Activated CD4-positive, alpha-beta T cell treated with anti-CD3 and anti-CD28 coated beads, Interleukin-2, amount 50 U/mL, for 1 hour (primary cell): ENCODE results near the gene GRAMD1A.
"Not testable (repeated sequence)": the region's sequence is repeated elsewhere in the genome, so short reads cannot be mapped to it uniquely, and the experiment has no call there.

Experiments used
- DNase-seq: peaks from one replicate; pipeline ENCODE4 v3.0.0-alpha.2; 2020

The GRAMD1A gene

DNA sequence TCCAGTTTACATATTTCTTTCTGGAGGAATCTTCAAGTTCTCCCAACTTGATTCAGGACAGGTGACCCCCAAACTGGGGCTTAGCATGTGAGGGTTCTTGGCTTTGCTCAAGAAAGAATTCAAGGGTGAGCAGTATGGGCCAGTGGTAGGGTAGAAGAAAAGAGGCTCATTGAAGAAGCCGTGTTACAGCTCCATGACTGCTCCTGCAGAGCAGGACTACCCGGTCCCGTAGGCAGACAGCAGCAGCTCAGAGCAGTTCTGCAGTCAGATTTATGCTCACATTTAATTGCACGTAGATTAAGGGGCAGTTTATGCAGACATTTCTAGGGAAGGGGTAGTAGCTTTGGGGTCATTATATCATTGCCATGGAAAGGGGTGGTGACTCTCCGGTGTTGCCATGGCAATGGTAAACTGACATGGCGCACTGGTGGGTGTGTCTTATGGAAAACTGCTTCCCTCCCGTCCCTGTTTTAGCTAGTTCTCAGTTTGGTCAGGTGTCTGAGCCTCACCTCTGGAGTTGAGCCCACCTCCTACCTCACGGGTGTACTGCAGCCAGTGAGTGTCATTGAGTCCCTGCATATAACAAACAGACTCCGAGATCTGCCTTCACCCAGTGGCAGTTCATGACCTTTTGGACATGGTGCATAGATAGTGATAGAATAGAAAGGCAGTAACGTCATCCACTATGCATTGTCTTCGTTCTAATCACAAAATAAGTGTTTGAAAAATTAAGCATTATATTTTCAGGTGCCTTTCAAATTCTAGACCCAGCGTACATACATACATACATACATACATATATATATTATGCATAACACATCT is 20.1 kb upstream of the GRAMD1A start:
- DNase-seq = no peak

DNA sequence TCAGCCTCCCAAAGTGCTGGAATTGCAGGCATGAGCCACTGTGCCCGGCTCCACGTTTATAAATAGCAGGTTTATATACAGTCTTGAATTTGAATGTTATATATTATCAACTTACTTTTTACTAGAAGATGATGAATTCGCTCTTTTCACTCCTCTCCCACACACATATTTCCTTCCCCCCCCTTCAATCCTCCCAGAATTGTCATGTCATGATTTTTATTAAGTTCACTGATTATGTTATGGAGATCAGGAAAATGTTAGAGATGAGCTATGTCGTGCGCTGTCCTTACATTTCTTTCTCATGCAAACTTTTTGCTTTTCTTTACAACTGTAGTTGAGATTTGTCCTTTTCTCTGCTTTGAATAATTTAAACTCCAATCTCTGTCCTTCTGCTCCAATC is 17.8 kb upstream of the GRAMD1A start:
- no peak for DNase-seq

DNA sequence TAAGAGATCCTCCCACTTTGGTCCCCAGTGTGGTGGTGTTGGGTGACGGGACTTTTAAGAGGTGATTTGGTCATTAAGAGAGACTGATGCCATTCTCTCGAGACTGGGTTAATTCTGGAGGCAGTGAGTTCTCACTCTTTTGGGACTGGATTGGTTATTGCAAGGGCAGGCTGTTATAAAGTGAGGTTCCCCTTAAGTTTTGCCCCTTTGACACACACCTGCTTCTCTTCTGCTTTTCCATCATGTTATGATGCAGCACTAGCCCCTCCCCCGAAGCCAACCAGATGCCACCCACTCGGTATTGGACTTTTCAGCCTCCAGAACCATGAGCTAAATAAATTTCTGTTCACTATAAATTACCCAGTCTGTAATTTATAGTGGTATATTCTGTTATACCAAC is 16.3 kb upstream of the GRAMD1A start:
- DNase-seq = no peak

DNA sequence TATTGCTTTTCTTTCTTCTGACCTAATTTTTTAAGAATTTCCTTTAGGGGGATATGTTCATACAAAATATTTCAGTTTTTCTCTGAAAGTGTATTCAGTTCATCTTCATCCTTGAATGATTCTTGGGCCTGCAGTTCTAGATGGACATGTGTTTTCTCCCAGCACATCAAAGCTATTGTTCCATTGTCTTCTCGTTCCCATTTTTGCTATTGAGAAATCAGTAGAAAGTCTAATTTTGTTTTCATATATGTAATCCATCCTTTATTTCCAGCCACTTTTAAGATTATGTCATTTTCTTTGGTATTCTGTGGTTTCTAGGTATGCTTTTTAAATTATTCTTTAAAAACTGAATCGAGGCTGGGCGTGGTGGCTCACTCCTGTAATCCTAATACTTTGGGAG is 15.8 kb upstream of the GRAMD1A start:
- no peak for DNase-seq

DNA sequence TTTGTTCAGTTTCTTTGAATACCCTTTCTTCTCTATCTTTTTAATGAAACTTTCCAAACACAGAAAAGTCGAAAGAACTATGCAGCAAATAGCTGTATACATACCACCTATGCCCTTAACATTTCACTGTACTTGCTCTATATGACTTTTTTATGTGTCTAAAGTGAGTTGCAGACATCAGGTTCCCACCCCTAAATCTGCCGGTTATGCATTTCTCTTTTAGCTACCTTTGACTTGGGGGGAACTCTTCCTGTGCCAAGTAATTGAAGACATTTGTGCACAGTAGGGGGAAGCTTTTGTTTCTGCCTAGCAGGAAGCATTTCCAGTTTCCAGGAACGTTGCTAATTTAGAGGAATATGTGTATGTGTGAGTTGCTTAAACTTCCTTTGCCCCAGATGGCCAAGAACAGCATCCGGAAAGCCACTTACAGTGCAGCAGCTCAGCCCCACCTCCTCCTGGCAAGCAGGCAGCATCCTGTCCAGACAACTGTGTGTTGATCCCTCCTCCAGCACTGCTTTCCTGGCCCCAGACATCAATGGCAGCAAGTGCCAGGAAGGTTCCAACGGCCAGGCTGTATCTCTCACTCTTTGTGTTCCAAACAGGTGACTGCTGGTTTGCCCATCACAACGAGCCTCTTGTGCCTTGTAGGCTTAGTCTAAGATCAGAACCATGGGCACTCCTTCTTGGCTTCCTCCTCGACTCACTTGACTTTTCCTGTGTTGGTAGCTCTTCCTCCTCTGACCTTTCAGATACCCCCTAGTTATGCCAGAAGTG is 14.7 kb upstream of the GRAMD1A start:
- DNase-seq = no peak

DNA sequence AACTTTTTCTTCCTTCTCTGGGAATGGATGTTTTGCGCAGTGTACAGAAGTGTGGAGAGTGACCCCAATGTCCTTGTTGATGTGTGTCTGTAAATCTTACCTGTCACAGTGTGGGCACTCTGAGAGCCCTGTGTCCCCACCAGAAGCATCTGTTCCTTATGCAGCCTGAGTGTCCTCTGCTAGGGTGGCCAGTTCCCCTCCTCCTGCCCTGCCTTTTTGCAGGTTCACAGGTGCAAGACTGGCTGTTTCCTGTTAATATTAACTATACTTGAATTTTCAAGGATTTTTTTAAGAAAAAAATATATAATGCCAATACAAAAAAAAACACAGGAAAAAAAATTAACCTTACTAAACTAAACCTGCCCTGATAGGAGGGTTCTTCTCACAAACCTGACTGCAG is 12.0 kb upstream of the GRAMD1A start:
- DNase-seq = no peak

DNA sequence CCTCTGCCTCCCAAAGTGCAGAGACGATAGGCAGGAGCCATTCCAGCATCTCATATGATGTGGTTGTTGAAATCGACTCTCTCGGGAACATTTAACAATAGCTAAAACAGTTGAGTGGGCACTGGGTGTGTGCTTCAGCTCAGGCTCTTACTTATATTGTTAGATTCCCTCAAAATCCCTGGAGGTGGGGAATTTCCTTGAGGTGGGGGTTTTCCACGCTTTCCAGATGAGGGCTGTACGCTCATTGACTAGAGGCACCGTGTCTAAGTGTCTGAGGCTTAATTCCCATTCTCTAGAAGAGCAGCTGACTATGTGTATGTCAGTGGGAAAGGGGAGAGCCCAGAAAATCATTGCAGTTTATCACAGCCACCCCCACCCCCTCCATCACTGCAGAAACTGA is 10.8 kb upstream of the GRAMD1A start:
- DNase-seq = no peak

DNA sequence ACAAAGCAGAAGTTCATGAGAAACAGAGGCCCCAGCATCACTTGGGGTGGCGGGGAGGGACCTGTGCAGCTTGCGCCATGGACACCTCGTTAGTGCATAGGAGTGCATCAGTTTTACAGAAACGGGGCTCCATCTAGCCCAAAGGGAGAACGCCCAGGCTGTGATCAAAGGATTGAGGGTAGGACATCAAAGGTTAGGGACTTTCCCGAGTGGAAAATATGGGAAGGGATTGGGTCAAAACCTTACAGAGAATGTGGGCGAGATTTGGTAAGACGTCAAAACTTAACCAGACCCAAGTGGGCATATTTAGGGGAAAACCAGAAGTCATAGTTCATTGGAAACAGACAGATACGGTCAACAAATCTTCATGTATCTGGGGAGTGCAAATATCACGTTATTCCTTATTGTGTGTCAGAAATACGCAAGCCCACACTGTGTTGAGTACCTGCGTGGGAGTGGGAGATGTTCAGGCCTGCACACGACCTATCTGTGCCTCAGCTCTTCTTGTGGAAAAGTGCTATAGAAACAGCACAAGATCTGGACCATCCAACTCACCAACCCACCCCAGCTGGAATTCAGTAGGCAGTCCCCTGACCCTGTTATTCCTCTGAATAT is 9.4 kb upstream of the GRAMD1A start:
- no peak for DNase-seq

DNA sequence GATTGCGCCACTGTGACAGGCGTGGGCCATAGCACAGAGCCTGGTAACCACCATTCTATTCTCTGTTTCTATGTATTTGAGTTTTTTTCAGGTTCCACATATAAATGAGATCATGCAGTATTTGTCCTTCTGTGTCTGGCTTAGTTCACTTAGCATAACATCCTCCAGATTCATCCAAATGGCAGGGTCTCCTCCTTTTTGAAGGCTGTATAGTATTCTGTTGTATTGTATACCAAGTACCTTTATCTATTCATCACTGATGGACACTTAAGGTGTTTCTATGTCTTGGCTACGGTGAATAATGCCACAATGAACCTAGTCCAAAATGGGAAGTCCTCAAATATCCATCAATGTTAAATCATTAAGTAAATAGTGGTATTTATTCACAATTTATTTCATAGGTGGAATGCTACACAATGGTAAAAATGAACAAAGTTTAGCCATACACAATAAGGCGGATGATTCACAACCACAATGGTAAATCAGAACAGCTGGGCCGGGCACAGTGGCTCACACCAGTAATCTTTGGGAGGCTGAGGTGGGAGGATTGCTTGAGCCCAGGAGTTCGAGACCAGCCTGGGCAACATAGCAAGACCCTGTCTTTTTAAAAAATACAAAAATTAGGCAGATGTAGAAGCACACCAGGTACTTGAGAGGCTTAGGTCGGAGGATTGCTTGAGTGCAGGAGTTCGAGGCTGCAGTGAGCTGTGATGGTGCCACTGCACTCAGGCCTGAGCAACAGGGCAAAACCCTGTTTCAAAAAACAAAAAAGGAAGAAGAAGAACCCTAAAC is 8.4 kb upstream of the GRAMD1A start:
- no peak for DNase-seq

DNA sequence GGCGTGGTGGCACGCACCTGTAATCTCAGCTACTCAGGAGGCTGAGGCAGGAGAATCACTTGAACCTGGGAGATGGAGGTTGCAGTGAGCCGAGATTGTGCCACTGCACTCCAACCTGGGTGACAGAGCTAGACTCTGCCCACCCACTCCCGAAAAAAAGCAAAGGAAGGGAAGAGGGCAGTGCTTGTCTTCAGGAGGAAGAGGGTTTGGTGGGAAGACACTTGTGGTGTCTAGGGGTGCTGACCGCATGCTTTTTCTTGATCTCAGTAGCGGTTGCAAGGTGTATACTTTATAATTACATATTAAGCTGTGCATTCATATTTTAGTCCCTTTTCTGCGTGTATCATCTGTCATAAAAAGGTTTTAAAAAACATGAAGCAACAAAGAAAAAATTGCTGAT is 7.5 kb upstream of the GRAMD1A start:
- not testable (repeated sequence) for DNase-seq

DNA sequence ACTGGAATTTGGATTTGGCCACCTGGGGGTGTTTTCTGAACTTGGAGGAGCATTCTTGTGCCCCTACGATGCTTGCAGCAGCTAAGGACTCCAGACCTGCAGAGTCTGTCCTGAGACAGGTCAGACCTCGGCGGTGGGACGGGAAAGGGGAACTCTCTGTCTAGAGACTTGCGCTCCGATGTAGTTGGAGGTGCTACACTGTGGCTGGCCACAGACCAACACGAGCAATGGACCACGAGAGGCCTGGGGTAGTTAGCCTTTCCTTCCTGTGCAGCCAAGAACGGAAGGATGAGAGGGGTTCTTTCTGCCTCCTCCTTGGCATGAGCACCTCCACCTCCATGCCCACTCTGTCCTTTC is 5.9 kb upstream of the GRAMD1A start:
- no peak for DNase-seq

DNA sequence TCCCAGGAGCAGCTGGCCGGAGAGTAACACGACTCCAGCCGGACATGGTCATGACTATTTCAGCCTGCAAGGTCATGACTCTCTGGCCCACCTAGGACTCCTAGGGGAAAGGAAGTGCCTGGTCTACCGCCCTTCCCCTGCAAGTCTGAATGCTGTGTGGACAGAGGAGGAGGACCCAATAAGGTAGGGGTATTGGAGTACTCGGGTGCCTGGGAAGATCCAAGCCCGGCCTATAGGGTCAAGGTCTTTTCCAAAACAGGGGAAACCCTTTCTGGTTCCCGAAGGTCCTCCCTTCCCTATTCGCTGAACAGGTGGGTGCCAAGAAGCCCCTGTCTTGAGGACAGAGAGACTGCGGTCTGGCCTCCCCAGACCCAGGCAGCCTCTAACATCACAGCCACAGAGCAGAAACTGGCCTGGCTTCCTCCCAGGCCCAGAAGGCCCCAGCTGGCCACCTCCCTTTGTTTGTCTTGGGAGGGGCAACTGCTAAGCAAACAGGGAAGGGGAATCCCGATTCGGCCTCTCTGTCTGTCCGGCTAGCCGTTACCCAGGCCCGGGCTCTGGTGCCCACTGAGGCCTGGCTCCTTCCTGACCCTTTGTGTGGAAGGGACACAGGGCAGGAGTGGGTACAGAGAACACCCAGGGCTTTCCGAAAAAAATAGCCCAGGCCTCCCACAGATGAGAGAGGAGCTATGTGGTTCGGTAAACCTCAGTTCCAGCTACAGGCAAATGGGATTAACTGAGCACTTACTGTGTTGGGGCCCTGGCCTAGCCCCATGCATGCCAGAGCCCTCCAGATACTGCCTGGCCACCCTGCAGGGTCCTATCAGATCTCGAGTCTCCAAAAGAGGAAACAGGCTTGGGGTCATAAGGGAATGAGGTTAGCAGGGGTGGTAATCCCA is 5.2 kb upstream of the GRAMD1A start:
- DNase-seq = no peak

DNA sequence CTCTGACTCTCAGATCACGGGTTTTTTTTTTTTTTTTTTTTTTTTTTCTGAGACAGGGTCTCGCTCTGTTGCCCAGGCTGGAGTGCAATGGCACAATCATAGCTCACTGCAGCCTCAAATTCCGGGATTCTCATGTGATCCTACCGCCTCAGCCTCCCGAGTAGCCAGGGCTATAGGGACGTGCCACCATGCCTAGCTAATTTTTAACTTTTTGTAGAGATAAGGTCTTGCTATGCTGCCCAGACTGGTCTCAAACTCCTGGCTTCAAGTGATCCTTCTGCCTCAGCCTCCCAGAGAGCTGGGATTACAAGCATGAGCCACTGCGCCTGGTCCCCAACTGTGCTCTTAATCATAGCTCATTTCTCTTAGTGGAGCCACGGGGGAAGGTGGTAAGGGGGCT is 4.6 kb upstream of the GRAMD1A start:
- no peak for DNase-seq

DNA sequence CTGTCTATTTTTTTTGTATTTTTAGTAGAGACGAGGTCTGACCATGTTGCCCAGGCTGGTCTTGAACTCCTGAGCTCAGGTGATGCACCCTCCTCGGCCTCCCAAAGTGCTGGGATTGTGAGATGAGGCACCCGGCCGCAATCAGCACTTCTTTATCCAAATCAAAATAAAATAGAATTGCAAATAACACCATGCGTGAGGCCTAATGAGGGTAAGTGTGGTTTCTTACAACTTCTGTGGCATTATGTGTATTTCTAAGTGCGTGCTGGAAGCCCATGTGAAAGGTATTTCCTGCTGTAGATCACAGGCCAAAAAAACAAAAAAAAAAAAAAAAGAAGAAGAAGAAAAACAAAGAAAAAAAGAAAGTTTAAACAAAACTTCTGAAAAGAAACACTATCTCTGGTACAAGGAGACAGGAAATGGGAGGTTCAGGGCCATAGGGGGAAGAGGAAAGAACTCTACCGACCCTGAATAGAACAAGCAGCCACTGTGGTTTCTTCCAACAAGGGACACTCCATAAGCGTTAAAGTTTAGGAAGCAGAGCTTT is 3.0 kb upstream of the GRAMD1A start:
- no peak for DNase-seq

DNA sequence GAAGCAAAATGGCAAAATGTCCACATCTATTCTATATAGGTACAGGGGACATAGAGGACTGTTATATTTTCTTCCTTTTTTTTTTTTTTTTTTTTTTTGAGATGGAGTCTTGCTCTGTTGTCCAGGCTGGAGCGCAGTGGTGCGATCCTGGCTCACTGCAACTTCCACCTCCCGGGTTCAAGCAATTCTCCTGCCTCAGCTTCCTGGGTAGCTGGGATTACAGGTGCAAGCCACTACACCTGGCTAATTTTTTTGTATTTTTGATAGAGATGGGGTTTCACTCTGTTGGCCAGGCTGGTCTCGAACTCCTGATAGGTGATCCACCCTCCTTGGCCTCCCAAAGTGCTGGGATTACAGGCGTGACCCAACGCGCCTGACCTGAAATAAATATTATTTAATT is 1.9 kb upstream of the GRAMD1A start:
- not testable (repeated sequence) for DNase-seq

DNA sequence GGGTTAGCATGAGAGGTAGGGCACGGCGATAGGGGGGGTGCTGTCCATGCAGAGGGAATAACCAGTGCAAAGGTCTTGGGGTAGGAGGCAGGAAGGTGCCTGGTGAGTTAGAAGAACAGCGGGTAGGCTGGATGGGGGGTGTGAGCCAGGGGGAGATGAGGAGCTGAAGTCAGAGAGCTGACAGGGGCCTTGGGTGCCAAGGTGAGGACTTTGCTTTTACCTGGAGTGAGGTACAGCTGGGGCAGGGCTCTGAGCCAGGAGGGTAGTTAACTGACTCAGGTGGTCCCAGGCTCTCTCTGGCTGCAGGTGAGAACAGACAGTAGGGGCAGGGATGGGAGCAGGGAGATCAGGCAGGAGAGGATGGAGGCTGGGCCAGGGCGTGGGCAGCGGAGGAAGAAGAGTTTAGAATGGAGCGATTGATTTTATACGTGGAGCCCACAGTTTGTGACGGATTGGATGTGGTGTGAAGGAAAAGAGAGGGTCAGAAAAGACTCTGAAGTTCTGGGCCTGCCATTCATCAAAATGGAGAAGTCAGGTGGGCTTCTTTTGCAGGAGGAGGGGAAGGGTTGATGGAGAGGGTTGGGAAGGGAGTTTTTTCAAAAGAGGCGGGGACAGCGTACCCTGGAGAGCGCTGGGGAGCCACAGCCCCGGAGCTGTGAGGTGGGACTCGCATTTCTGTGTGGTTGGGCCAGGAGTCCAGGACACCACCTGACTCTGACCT is 1.2 kb upstream of the GRAMD1A start:
- no peak for DNase-seq

DNA sequence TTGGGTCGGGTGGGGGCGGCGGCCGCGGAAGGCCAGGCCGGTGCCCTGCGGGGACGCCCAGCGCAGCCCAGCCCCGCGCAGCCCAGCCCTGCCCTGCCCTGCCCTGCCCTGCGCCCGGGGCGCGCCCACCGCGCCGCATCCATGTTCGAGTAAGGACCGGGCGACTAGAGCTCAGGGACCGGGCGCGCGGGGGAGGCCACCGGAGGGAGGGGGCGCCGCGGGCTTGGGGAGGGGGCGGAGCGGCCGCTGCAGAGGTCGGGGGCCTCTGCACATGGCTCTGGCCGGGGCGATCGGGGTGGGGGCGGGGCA is 169 bp downstream of the GRAMD1A start:
- DNase-seq = no peak

DNA sequence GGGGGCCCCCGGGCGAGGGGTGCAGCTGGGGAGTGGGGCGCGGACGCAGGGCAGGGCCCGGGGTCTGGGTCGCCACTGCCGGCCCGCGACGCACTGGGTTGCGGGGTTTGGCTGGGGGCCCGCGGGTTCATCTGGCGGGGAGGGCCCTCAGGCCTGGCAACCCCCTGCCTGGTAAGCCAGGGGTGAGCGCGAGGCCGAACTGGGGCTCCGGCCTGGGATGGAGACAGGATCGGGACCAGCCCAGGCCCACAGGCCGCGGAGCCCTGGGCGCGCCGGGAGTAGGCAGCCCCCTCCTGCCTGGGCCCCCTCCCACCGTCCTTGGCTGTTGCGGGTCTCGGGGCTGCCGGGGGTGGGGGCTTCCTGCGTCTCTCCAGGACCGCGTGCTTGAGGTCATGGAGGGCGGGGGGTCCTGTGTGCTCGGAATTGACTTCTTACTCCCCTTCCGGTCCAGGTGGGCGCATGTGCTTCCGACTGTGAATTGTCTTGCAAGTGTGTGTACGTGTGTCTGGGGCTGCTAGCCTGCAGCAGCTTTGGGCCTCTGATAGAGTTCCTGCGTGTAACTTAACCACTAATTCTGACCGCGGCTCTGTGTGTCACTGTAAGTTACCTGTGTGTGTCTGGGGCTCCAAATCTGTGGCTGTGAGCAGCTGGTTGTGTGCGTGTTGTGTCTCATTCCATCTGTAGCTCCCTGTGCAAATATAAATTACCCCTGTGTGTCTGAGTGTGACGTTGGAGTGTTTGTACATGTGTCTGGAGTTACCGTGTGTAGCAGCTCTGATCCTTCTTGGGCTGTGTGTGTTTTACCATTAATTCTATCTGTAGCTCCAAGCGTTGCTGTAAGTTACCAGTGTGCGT is 751 bp downstream of the GRAMD1A start:
- DNase-seq = peak; percentile 61

DNA sequence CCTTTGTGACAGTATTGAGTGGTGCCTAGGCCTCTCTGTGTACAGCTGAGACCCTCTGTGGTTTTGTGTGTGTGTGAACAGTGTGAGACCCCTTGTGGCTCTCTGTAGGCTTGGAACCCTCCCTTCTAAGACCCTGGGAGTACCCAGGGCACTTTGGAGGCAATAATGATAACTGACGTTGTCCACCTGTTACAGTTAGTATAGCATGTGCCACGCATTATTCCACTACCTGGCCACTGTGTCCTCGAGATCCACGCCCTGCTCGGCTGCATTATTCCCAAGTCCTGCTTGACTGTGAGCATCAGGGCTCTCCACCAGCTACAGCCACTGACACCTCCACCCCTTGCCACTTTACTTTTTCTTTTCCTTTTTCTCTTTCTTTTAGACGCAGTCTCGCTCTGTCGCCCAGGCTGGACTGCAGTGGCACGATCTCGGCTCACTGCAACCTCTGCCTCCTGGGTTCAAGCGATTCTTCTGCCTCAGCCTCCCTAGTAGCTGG is 2.0 kb downstream of the GRAMD1A start:
- DNase-seq = no peak
